Measurements from ENCODE around the gene CT45A5.
"Not testable (repeated sequence)": the region's sequence is repeated elsewhere in the genome, so short reads cannot be mapped to it uniquely, and the experiment has no call there.

The CT45A5 gene

GRCh38 chrX:135785403-135785802, at the start of gene CT45A5:
Gene CT45A5, minus strand, starts transcription at chrX:135785503. Its CDS starts 3,774 bp downstream, at chrX:135781729.
- not testable (repeated sequence) for H3K27ac ChIP-seq

GRCh38 chrX:135819912-135820311, 34.6 kb upstream of the CT45A5 start, which contains the start of gene CT45A2:
Gene CT45A2, minus strand, starts transcription at chrX:135820012. Its CDS starts 3,747 bp downstream, at chrX:135816265.
- not testable (repeated sequence) for H3K27ac ChIP-seq

- not testable (repeated sequence) for H3K27ac ChIP-seq
These were observed 17.4 kb upstream of the CT45A5 start, which contains the start of gene CT45A6 for GRCh38 chrX:135802687-135803086. Gene CT45A6, minus strand, starts transcription at chrX:135802787. Its CDS starts 3,794 bp downstream, at chrX:135798993.

GRCh38 chrX:135768091-135768490, 17.2 kb downstream of the CT45A5 start, which contains the start of gene CT45A3:
Gene CT45A3, minus strand, starts transcription at chrX:135768191. Its CDS starts 3,747 bp downstream, at chrX:135764444.
- H3K27ac ChIP-seq, result not testable (repeated sequence)

- not testable (repeated sequence) for H3K27ac ChIP-seq
These were observed 40.6 kb downstream of the CT45A5 start for GRCh38 chrX:135744739-135745138.

- TF ChIP-seq ZFX (IDR thresholded peaks at IDR 0.05) (no peak), CTCF (conservative IDR thresholded peaks at IDR 0.05) (no peak)
- peak overlapping the region; percentile 83 for H3K27ac ChIP-seq
These were observed 44.0 kb downstream of the CT45A5 start for GRCh38 chrX:135741192-135741715.

- TF ChIP-seq CTCF (conservative IDR thresholded peaks at IDR 0.05) (peak; percentile 85), ZFX (IDR thresholded peaks at IDR 0.05) (no peak)
- peak overlapping the region; percentile 83 for H3K27ac ChIP-seq
These were observed 44.6 kb downstream of the CT45A5 start for GRCh38 chrX:135740681-135741149.

GRCh38 chrX:135737366-135738071, 47.8 kb downstream of the CT45A5 start:
- TF ChIP-seq ZFX (IDR thresholded peaks at IDR 0.05) (no peak), CTCF (conservative IDR thresholded peaks at IDR 0.05) (peak; percentile 25)
- H3K27ac ChIP-seq, result no peak overlapping the region

GRCh38 chrX:135734666-135735065, 50.6 kb downstream of the CT45A5 start:
- not testable (repeated sequence) for H3K27ac ChIP-seq
